ENCODE results near the gene EME1. TPM values are rescaled to one million over a fixed set of nuclear protein-coding genes. Genes with fewer than 3 reads are reported as not detected.

EME1 gene
- total and polyA plus RNA-seq, 2 of the 8 experiments (the other 6 are each of a cell fraction or from before 2014, with no cell fraction given): 13.9 to 16.3 TPM

- no peak for TF ChIP-seq NANOG (IDR thresholded peaks at IDR 0.05; ENCODE audit: insufficient read depth, low read depth, low read length, poor library complexity, severe bottlenecking)
- no peak for TF ChIP-seq ATF2 (IDR thresholded peaks at IDR 0.05; ENCODE audit: low read length)
- TF ChIP-seq MAX (IDR thresholded peaks at IDR 0.05): no peak
Observed at GRCh38 chr17:50355701-50356341, 17.2 kb upstream of the EME1 start (continued).

Data from H1 (cell line).